GM21737 (cell line): Measurements from ENCODE around the gene ATP6V1B1.

Experiments used
- ATAC-seq: cut with Tn5 transposase; IDR thresholded peaks from one replicate; pipeline ENCODE4 v1.9.1; 2021; ENCODE audit warnings: mild to moderate bottlenecking, moderate library complexity; ENCODE audit not compliant: unreplicated experiment

Gene ATP6V1B1

GRCh38 chr2:70935468-70936164 is at the start of gene ATP6V1B1:
Gene ATP6V1B1 (plus strand): TSS chr2:70935900. CDS start chr2:70935955, 55 bp downstream.
- no peak for ATAC-seq

GRCh38 chr2:70886541-70886987 is 49.1 kb upstream of the ATP6V1B1 start:
- ATAC-seq: no peak

- no peak for ATAC-seq
Measured at GRCh38 chr2:70887208-70887549, 48.5 kb upstream of the ATP6V1B1 start.

GRCh38 chr2:70887550-70888246 is 48.0 kb upstream of the ATP6V1B1 start:
- ATAC-seq: no peak

- no peak for ATAC-seq
Measured at GRCh38 chr2:70888366-70888922, 47.3 kb upstream of the ATP6V1B1 start.

GRCh38 chr2:70888923-70889715 is 46.6 kb upstream of the ATP6V1B1 start:
- no peak for ATAC-seq

GRCh38 chr2:70889716-70890037 is 46.0 kb upstream of the ATP6V1B1 start:
- ATAC-seq: no peak

- no peak for ATAC-seq
Measured at GRCh38 chr2:70890469-70891065, 45.1 kb upstream of the ATP6V1B1 start.

GRCh38 chr2:70891572-70892357 is 43.9 kb upstream of the ATP6V1B1 start:
- ATAC-seq: no peak

GRCh38 chr2:70892750-70893149 is 43.0 kb upstream of the ATP6V1B1 start:
- ATAC-seq: no peak

GRCh38 chr2:70893186-70893585 is 42.5 kb upstream of the ATP6V1B1 start:
- ATAC-seq: no peak

- no peak for ATAC-seq
Measured at GRCh38 chr2:70894765-70895164, 40.9 kb upstream of the ATP6V1B1 start.

- no peak for ATAC-seq
Measured at GRCh38 chr2:70895249-70895648, 40.5 kb upstream of the ATP6V1B1 start.

GRCh38 chr2:70895998-70896764 is 39.5 kb upstream of the ATP6V1B1 start:
- no peak for ATAC-seq

- no peak for ATAC-seq
Measured at GRCh38 chr2:70896765-70897202, 38.9 kb upstream of the ATP6V1B1 start.

- ATAC-seq: no peak
Measured at GRCh38 chr2:70897203-70897976, 38.3 kb upstream of the ATP6V1B1 start.

GRCh38 chr2:70897977-70898226 is 37.8 kb upstream of the ATP6V1B1 start:
- no peak for ATAC-seq

- ATAC-seq: no peak
Measured at GRCh38 chr2:70898363-70899240, 37.1 kb upstream of the ATP6V1B1 start.
